Pancreas (tissue), 10 donors: ENCODE results near the gene IFT43. TPM values are rescaled to one million over a fixed set of nuclear protein-coding genes. Genes with fewer than 3 reads are reported as not detected.

Experiments used
- ATAC-seq, 4 donors: fragments of 200-7000 bp; cut with Tn5 transposase; one replicate each; pipeline versions ENCODE4 v1.8.0 to v1.9.1; 2020; ENCODE audit warnings: mild to moderate bottlenecking in 4 of 4, moderate library complexity in 4 of 4
- DNase-seq, 6 donors: peaks; one replicate each; pipeline ENCODE4 v3.0.0-alpha.2; 2020
- FAIRE-seq: peaks from 2 replicates; lab custom pipeline; 2012; peaks lifted over from hg19 to GRCh38; lab: Jason Lieb, UNC
- H3K27ac ChIP-seq, 4 donors: fragments of 200-600 bp; sonication (generic); 1 replicate in 3 of 4; 2 replicates in 1 of 4; pipeline versions ENCODE4 v1.5.0 to v1.8.0; 2020
- H3K27me3 ChIP-seq, 4 donors: fragments of 200-600 bp; one replicate each; pipeline ENCODE4 v1.8.0; 2021
- H3K36me3 ChIP-seq, 3 donors: fragments of 200-600 bp; sonication (generic) in 1 of 3; one replicate each; pipeline versions ENCODE4 v1.5.0 to v1.8.0; 2020 to 2021
- H3K4me1 ChIP-seq, 3 donors: fragments of 200-600 bp; one replicate each; pipeline ENCODE4 v1.8.0; 2021
- H3K4me3 ChIP-seq, 4 donors: fragments of 200-600 bp; sonication (generic) in 2 of 4; one replicate each; pipeline versions ENCODE4 v1.5.0 to v1.8.0; 2020 to 2021
- H3K9me3 ChIP-seq, 4 donors: fragments of 200-600 bp; one replicate each; pipeline ENCODE4 v1.8.0; 2021
- WGBS, 2 donors: extraction: QIAGEN DNeasy Blood & Tissue Kit; methylation state at CpG; one replicate each; pipeline ENCODE4 v1.1.7; 2013; 5-methylcytosine and 5-hydroxymethylcytosine counted together
- intact Hi-C, 3 donors: fragments of 100-400 bp; cut with DNase I; formaldehyde crosslinking; loops; one replicate each; pipeline versions ENCODE4 v1.11.1 to v1.14.2; 2022
- polyA plus RNA-seq, 2 donors: library from polyadenylated mRNA; stranded (reverse); fragments of 200-250 nt; gene quantifications; one replicate each; pipeline ENCODE4 v1.2.3, GENCODE V29; 2013
- total RNA-seq, 6 donors: library from RNA; stranded (reverse); fragmentation: NEBNext Ultra II Directional in 4 of 6; extraction: Animal tissue kit (Norgen Biotek cat#: 25700) in 4 of 6; gene quantifications; one replicate each; pipeline versions ENCODE4 v1.2.1 to v1.2.4, GENCODE V29; 2021 to 2023
- TF ChIP-seq, protein P1 (sequence below), 4 donors: fragments of 200-600 bp; sonication (generic) in 3 of 4; IDR thresholded peaks; one replicate each; pipeline versions ENCODE4 v1.5.0 to v1.8.0; 2021; ENCODE audit warnings: antibody characterized with exemption in 4 of 4
- donor health status: healthy with polysubstance abuse.
- donor health status: DM: no; HTN: no; CAD: no; lungs with moderate emphysema.
- donor health status: DM: no; HTN: no; CAD: no.
- donor health status: control.
- donor health status: control.
- donor health status: Bipolar disorder and iron deficiency.
- donor health status: DM: yes; HTN: yes; CAD: no.
- donor health status: DM: no; HTN: no; CAD: no.
- donor health status: DM: no; HTN: no; CAD: no.
- donor health status: DM: yes; HTN: yes; CAD: no.

Gene IFT43
- total and polyA plus RNA-seq, 8 donors, result 11.4 to 46.3 (median 16.5) TPM

- DNase-seq, result no peak
- no peak for FAIRE-seq
- intact Hi-C loops, result no loop called here
- peak overlapping the region in 2 of 4 donors; percentile 57 to 75 for H3K27ac ChIP-seq
- H3K4me1 ChIP-seq, result peaks cover 15 to 24% (median 22%) of the 10 kb centered on the region in 3 donors
- peaks cover 0 to under 1% (median 0%) of the 10 kb centered on the region in 3 donors for H3K36me3 ChIP-seq
- TF ChIP-seq, protein P1, sequence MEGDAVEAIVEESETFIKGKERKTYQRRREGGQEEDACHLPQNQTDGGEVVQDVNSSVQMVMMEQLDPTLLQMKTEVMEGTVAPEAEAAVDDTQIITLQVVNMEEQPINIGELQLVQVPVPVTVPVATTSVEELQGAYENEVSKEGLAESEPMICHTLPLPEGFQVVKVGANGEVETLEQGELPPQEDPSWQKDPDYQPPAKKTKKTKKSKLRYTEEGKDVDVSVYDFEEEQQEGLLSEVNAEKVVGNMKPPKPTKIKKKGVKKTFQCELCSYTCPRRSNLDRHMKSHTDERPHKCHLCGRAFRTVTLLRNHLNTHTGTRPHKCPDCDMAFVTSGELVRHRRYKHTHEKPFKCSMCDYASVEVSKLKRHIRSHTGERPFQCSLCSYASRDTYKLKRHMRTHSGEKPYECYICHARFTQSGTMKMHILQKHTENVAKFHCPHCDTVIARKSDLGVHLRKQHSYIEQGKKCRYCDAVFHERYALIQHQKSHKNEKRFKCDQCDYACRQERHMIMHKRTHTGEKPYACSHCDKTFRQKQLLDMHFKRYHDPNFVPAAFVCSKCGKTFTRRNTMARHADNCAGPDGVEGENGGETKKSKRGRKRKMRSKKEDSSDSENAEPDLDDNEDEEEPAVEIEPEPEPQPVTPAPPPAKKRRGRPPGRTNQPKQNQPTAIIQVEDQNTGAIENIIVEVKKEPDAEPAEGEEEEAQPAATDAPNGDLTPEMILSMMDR (IDR thresholded peaks at IDR 0.05), result no peak
- H3K4me3 ChIP-seq, result peak overlapping the region; percentile 82 to 95 (median 92)
- H3K9me3 ChIP-seq, result no peaks in the 10 kb centered on the region
- 6 to 8% methylated on average over 6 of the region's 6 CpGs for WGBS, 2 donors
- no peak for ATAC-seq
- H3K27me3 ChIP-seq, result no peaks in the 10 kb centered on the region
Observed at GRCh38 chr14:75986439-75986765, 839 bp downstream of the IFT43 start.

- Histone ChIP-seq H3K9me3 (no peaks in the 10 kb centered on the region), H3K36me3 (peaks cover 0 to 10% (median 0%) of the 10 kb centered on the region in 3 donors), H3K27me3 (no peaks in the 10 kb centered on the region), H3K4me3 (no peak overlapping the region), H3K27ac (no peak overlapping the region), H3K4me1 (peaks cover 15 to 24% (median 22%) of the 10 kb centered on the region in 3 donors)
- intact Hi-C loops, result no loop called here
- no peak for ATAC-seq
- 70 to 84% methylated on average over 3 of the region's 3 CpGs for WGBS, 2 donors
- no peak for DNase-seq
- TF ChIP-seq, protein P1 (IDR thresholded peaks at IDR 0.05), result no peak
- no peak for FAIRE-seq
Observed at GRCh38 chr14:75987201-75987970, 1.8 kb downstream of the IFT43 start.

DNA sequence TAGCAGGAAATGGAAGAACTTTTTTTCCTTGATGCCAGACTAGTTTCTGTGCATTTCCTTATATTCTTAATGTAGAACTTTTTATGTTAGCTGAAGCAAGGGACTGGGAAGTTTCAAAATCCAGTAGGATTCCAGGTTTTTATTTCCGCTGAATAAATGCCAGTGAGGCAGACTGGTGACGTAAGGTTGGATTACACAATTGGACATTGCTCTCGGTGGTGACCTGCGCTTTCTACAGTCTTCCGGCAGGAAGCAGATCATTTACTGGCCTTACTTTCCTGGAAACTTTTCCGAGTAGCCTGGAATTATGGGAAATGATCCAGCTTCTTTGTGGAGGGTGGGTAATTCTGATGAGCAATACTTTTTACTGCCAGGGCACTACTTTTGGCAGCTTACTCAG is 3.6 kb downstream of the IFT43 start:
- Histone ChIP-seq H3K9me3 (no peaks in the 10 kb centered on the region), H3K36me3 (peaks cover 0 to 18% (median 0%) of the 10 kb centered on the region in 3 donors), H3K27ac (peak overlapping the region in 2 of 4 donors; percentile 10 to 39), H3K4me3 (no peak overlapping the region), H3K4me1 (peaks cover 11 to 13% (median 12%) of the 10 kb centered on the region in 3 donors), H3K27me3 (no peaks in the 10 kb centered on the region)
- TF ChIP-seq, protein P1 (IDR thresholded peaks at IDR 0.05), result no peak
- DNase-seq, result no peak
- 81 to 83% methylated on average over 6 of the region's 6 CpGs for WGBS, 2 donors
- no peak for ATAC-seq
- no peak for FAIRE-seq
- intact Hi-C loops, result no loop called here

GRCh38 chr14:75990297-75990696 is 4.7 kb downstream of the IFT43 start:
- intact Hi-C loops, result no loop called here

More at GRCh38 chr14:75990297-75990696, 4.7 kb downstream of the IFT43 start:
- peaks cover under 1 to 2% (median 1%) of the 10 kb centered on the region in 3 donors for H3K4me1 ChIP-seq
- no peak for DNase-seq
- FAIRE-seq, result no peak
- H3K27ac ChIP-seq, result no peak overlapping the region
- H3K4me3 ChIP-seq, result no peak overlapping the region
- H3K9me3 ChIP-seq, result no peaks in the 10 kb centered on the region
- H3K27me3 ChIP-seq, result no peaks in the 10 kb centered on the region
- TF ChIP-seq, protein P1 (IDR thresholded peaks at IDR 0.05), result no peak
- 92 to 95% methylated on average over 4 of the region's 4 CpGs for WGBS, 2 donors
- ATAC-seq, result no peak
- peaks cover 0 to 18% (median 0%) of the 10 kb centered on the region in 3 donors for H3K36me3 ChIP-seq
